NCI-H82 treated with DMSO at 0.1 percent for 48 hours (cell line): ENCODE measurements around the gene RNF213.
"Not testable (repeated sequence)": the region's sequence is repeated elsewhere in the genome, so short reads cannot be mapped to it uniquely, and the experiment has no call there.

ENCODE experiments used
- DNase-seq: peaks from one replicate; lab custom pipeline; 2025; ENCODE audit not compliant: unreplicated experiment; lab: John Stamatoyannopoulos, UW

The RNF213 gene

DNA sequence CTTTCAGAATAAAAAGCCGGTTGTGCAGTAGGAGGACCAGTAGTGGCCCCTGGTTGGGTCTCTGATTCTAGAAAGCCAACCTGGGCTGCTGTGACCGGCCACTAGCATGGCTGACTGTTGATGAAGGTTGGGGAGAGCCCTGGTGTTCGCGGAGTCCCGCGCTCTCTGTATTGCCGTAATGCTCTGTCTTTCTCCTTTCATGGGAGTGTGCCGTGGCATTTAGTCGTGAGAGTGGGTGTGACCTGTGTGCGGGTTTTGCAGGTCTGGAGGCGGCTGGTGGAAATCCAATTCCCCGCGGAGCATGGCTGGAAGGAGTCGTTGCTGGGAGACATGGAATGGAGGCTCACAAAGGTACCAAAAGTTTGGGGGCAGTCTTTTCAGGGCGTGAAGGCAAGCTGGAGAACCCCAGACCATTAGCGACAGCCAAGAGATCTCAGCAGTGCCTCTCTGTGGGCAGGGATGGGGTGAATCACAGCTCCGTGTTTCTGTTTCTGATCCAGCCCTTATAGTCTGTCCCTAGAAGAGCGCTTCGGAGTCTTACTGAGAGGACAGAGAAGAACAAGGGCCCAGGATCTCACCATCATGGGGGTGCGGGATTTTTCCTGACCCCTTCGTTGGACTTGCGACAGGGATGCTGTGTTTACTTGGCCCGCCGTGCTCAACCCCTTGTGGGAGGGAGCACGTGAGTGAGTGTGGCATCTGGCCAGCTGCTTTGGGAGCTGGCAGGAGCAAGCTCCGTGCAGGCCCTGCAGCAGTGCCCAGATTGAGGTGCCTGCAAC lies 56.5 kb downstream of the RNF213 start:
- no peak for DNase-seq

DNA sequence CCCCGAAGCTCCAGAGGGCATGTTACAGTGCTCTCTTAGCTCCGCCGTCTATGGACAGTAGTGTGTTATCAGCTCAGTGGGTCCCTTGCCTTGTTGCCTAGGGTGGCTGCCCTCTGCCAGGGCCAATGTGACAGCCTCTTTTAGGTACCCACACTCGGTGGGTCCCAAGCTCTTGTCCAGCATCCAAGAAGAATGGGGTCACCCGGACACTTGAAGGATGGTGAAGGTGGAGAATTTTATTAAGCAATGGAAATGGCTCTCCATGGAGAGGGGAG lies 57.0 kb downstream of the RNF213 start:
- DNase-seq = no peak

DNA sequence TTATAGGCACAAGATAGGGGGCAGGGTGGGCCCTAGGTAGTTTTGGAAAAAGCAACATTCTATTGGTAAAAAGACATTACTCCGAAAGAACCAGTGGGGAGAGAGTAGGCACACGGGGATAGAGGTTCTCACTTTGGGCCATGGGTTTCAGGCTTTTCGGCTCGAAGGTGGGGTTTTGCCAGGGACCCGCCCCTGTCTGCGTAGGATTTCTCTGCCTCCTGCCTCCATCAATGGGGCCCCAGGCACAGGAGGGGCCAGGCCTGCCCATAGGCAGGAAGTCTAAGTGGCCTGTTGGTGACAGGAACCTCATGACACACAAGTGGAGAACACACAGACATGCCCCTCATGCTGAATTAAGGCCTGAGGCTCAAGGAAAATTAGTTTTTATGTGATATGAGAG lies 57.5 kb downstream of the RNF213 start:
- no peak for DNase-seq

DNA sequence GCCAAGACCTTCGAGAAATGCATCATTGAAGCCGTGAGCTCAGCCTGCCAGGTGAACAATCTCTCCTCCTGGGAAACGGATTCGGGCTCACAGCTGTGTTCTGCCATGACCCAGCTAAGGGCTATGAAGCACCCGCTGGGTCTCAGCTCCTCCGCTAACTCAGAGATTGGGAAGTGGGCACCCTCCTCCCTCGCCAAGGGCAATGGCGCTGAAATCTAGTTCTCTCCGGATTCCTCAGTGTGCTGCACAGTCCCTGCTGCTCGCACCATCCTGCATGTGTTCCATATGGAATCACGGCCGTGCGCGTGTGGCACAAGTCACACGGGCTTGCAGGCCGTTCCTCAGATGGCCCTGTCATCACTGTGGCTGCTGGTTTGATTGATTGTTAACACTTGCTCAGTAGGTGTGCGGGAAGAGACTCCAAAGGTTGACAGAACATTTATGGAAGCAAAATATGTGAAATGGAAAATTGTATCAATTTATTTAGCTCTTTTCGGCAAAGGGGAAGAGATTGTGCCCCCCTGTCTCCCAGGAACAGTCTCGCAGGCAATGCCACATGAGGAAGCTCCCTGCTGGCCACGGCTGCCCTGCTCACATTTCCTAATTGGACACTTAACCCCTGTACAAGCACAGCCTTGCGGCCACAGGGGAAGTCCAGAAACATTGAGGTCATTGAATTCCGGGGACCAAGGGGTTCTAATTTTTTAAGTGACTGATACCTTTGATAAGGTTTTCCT lies 58.8 kb downstream of the RNF213 start:
- no peak for DNase-seq

DNA sequence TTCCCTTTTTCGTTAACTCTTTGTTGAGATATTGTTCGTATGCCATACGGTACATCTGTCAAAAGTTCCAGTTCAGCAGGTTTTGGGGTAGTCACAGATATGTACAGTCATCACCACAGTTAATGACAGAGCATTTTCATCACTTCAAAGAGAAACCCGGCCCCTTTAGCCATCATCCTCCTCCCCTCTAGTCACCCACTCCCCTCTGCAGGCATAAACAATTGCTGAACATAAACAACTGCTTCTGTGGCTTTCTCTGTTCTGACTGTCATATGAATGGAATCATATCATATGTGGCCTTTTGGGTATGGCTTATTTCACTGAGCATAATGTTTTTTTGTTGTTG lies 59.3 kb downstream of the RNF213 start:
- DNase-seq = no peak

DNA sequence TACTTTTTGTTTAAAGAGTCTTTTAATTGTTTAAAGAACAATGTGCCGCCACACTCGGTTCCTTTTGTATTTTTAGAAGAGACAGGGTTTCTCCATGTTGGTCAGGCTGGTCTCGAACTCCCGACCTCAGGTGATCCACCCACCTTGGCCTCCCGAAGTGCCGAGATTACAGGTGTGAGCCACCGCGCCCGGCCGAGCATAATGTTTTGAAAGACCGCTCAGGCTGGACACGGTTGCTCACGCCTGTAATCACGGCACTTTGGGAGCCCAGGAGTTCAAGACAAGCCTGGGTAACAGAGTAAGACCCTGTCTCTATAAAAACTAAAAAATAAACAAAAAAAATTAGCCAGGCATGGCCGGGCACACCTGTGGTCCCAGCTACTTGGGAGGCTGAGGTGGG lies 59.8 kb downstream of the RNF213 start:
- DNase-seq = no peak

DNA sequence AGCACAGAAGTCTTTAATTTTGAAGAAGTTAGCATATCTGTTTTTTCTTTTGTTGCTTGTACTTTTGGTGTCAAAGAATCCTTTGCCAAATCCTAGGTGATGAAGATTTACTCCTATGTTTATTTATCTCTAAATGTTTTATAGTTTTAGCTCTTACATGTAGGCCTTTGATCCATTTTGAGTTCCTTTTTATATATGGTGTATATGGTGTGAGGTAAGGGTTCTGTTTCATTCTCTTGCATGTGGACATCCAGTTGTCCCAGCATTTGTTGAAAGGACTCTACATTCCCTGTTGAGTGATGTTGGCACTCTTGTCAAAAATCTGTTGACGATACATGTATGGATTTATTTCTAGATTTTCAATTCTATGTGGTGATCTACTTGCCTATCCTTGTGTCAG lies 62.2 kb downstream of the RNF213 start:
- no peak for DNase-seq

DNA sequence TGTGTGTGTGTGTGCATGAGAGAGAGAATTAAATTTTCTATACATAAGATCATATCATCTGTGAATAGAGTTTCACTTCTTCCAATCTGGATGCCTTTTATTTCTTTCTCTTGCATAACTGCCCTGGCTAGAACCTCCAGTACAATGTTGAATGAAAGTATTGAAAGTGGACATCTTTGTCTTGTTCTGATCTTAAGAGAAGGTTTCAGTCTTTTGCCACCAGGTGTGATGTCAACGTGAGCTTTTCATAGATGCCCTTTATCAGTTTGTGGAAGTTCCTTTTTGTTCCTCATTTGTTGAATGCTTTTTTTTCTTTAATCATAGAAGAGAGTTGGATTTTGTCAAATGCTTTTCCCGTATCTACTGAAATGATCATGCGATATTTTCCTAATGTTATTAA lies 63.3 kb downstream of the RNF213 start:
- no peak for DNase-seq

DNA sequence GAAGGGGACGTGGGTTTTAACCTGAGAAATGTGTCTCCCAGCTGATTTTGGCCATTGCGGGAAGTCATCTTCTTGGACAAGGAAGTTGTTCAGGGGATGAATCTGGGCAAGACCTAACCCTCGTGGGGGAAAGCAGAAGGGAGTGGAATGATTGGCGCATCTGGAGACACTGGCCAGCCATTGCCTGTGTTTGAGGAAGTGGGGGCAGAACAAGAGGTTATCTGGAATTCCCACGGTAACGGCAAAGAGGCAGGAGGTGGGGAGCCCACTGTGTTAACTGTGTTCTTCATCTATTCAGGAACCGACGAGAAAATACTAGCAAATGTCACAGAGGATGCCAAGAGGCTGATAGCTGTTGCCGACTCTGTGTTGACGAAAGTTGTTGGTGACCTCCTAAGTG lies 66.9 kb downstream of the RNF213 start:
- DNase-seq = no peak

DNA sequence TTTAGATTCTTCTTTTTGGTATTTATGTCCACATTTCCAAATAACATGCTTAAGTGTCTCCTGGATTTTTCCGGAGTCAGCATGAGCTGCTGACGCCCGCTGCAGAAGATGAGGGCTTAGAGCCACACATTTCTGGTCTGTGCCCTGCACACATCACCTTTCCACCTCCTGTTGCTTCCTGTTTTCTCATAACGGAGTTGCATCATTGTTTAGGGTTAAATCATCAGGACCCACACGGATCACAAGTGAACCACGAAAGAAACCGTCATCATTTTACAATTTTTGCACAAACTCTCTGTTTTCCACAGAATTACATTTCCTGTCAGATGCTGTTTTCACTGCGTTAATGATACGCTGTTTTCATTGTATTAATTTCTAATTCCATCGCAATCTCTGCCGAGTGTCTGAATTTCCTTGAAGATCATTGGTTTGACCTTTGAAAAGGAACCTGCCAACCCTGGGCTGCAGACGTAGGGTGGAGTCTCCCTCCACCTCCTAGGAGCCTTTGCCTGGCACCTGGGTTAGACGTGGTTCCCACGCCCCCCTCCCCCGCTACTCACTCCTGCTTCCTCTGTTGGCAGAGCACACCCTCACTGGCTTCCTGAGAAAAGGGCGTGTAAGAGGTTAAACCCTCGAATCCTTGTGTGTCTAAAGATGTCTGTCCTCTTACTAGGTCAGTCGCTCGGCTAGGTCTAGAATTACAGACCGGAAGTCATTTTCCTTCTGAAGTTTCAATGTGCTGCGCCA lies 68.2 kb downstream of the RNF213 start:
- no peak for DNase-seq

DNA sequence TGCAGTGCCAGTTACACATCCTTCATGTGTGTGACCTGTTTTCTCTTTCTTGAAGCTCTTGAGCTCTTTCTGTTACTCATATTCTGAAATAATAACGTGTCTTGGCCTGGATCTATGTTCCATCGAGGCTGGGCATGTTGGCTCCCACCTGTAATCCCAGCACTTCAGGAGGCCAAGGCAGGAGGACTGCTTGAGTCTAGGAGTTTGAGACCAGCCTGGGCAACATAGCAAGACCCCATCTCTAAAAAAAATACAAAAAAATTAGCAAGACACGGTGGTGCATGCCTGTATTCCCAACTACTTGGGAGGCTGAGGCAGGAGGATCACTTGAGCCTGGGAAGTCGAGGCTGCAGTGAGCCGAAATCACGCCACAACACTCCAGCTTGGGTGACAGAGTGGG lies 68.8 kb downstream of the RNF213 start:
- not testable (repeated sequence) for DNase-seq

DNA sequence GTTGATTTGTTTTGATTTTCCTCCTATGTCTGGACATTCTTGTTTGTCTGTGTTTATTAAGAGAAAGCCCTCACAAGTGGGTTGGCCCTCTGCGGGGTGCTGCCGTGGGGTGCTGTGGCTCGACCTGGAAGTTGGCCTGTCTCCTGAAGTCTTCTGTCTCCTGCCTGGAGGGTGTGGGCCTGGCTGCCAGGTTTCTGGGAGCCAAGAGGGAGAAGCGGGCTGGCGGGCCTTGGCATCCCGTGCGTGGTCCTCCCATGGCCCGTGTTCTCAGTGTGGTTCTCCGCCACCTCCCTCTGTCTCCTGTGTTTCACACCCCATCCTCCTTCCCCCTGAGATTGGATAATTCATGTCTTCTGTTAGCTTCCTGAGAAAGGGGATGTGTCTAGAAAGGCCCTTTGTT lies 69.6 kb downstream of the RNF213 start:
- DNase-seq = no peak

DNA sequence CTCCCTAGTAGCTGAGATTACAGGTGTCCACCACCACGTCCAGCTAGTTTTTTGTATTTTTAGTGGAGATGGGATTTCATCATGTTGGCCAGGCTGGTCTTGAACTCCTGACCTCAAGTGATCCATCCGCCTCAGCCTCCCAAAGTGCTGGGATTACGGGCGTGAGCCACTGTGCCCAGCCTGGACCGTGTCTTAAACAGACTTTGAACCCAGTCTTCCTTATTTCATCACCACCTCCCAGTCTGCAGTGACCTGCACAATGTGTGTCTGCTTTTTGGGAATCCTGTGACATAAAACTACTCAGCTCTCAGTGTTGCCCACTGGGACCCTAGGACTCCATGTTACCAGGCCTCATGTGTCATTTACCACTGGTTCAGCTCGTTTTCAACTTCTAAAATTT lies 70.3 kb downstream of the RNF213 start:
- DNase-seq = not testable (repeated sequence)

DNA sequence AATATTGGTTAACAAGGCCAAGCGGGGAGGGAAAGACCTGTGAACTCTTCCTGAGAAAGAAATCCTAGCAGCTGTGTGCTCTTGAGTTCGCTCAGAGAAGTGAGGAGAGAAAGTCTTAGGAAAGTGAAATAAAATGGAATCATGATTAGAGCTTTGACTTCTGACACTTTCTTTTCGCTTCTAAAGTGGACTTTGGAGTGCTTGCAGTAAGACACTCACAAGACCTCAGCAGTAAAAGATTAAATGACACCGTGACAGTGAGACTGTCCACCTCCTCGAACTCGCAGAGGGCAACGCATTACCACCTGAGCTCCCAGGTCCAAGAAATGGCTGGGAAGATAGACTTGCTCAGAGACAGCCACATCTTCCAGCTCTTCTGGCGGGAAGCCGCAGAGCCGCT lies 71.2 kb downstream of the RNF213 start:
- no peak for DNase-seq

DNA sequence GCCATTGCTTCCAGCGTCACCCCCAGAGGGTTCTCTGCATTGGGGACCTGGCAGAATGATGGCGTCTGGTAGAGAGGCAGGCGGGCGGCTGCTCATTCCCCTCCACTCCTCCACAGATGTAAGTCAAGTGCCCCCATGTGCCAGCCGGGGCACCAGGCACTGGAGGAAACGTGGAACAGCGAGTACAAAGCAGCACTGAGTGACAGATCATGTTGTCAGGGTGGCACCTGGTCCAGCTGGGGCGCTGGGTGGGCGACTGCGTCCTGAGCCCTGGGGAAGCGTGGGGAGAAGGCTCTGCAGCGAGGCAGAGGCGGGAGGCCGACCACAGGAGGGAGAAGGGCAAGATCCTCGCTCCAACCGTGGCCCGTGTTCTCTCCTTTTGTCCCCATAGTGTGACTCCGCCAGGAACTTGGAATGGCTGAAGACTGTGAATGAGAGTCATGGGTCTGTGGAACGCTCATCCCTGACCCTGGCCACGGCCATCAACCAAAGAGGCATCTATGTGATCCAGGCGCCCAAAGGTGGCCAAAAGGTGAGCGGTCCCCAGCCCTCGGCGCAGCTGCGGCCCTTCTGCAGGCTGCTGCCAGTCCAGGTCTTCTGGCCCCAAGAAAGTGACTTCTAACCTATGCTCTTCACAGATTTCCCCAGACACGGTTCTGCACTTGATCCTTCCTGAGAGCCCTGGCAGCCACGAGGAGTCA lies 76.7 kb downstream of the RNF213 start:
- DNase-seq = no peak

DNA sequence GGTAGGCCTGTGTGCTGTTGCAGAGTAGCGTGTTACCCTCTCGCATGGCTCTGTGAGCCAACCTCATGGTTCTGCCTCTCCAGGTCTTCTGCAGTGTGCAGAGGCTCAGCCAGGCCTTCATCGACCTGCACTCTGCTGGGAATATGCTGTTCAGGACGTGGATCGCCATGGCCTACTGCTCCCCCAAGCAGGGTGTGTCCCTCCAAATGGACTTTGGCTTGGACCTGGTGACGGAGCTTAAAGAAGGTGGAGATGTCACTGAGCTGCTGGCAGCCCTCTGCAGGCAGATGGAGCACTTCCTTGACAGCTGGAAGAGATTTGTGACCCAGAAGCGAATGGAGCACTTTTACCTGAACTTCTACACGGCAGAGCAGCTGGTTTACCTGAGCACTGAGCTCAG lies 78.5 kb downstream of the RNF213 start:
- no peak for DNase-seq

DNA sequence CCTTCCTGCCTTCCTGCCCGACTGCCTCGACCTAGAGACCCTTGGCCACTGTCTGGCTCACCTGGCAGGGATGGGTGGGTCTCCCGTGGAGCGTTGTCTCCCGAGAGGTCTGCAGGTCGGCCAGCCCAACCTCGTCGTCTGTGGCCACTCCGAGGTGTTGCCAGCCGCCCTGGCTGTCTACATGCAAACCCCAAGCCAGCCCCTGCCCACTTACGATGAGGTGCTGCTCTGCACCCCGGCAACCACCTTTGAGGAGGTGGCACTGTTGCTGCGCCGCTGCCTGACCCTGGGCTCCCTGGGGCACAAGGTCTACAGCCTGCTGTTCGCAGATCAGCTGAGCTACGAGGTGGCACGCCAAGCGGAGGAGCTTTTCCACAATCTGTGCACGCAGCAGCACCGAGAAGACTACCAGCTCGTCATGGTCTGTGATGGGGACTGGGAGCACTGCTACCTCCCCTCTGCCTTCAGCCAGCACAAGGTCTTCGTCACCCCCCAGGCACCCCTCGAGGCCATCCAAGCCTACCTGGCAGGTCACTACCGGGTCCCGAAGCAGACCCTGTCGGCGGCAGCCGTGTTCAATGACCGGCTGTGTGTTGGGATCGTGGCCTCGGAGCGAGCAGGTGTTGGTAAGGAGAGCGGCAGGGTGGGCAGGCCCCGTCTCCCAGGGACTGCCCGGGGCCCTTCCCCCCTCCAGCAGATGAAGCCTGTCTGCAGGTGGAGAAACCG lies 79.2 kb downstream of the RNF213 start:
- DNase-seq = no peak

DNA sequence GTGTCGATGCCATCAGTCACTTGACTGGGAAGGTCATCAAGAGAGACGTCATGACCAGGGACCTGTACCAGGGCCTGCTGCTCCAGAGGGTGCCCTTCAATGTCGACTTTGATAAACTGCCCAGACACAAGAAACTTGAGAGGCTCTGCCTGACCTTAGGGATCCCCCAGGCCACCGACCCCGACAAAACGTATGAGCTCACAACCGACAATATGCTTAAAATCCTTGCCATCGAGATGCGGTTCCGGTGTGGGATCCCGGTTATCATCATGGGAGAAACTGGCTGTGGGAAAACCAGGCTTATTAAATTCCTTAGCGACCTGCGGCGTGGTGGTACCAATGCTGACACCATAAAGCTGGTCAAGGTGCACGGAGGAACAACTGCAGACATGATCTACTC lies 84.7 kb downstream of the RNF213 start:
- no peak for DNase-seq

DNA sequence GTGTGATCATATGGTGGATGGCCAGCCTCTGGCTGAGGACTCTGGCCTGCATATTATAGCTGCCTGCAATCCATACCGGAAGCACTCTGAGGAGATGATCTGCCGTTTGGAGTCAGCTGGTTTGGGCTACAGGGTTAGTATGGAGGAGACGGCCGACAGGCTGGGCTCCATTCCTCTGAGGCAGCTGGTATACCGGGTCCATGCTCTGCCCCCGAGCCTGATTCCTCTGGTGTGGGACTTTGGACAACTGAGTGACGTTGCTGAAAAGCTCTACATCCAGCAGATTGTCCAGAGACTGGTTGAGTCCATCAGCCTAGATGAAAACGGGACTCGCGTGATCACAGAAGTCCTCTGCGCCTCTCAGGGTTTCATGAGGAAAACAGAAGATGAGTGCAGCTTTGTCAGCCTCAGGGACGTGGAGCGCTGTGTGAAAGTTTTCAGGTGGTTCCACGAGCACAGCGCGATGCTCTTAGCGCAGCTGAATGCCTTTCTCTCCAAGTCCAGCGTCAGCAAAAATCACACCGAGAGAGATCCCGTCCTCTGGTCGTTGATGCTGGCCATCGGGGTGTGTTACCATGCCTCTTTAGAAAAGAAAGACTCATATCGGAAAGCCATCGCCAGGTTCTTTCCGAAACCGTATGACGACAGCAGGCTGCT lies 85.3 kb downstream of the RNF213 start:
- DNase-seq = no peak

DNA sequence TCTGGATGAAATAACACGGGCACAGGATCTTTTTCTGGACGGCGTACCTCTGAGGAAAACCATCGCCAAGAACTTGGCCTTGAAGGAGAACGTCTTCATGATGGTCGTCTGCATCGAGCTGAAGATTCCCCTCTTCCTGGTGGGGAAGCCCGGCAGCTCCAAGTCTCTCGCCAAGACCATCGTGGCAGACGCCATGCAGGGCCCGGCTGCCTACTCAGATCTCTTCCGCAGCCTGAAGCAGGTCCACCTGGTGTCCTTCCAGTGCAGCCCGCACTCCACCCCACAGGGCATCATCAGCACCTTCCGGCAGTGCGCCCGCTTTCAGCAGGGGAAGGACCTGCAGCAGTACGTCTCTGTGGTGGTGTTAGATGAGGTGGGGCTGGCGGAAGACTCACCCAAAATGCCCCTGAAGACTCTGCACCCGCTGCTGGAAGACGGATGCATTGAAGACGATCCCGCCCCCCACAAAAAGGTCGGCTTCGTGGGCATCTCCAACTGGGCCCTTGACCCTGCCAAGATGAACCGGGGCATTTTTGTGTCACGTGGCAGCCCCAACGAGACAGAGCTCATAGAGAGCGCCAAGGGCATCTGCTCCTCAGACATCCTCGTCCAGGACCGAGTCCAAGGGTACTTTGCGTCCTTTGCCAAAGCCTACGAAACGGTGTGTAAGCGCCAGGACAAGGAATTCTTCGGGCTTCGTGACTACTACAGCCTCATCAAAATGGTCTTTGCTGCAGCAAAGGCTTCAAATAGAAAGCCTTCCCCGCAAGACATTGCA lies 86.0 kb downstream of the RNF213 start:
- no peak for DNase-seq
